ENCODE measurements around the gene HMCN2. TPM values are rescaled to one million over a fixed set of nuclear protein-coding genes. Genes with fewer than 3 reads are reported as not detected.

Gene HMCN2
- total and polyA plus RNA-seq, 2 donors from 2014 or later = 0.99 to 8.6 TPM

DNA sequence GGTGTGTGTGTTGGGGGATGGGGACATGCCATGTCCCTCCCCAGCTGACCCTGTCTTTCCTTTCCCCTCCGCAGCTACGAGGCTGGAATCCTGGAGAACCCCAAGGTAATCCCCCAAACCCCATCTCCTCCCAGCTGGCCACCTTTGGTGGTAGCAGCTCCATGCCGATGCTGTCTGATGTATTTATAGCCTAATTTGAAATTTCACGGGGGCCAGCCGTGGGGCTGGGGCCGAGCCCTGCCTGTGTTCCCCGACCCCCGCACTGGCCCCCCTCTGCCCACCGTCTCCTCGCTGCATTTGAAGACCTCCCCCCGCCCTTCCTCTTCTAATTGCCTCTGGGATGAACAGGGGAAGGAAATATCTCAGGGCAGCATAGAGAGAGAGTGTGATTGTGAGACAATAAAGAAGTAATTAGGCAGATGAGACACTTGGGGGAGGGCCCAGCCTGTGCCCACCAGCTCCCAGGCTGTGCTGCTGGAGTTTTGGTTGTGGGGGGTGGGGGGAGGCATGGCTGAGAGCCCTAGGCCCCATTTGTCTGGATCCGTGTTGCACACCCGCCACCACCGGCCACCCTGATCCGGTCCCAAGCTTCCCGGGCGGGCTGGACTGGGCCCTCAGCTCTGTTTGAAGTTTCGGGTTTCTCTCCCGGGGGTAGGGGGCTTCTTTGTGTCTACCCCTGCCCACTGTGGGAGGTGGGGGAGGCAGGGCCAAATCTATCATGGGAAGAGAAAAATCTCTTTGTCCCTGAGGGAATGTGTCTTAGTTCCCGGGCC lies 206.0 kb downstream of the HMCN2 start:
- intact Hi-C loops (cut with DNase I) = no loop called here
- H3K27me3 ChIP-seq (ENCODE audit: control insufficient read depth, insufficient read depth, low read length) = peaks cover 8% of the 10 kb centered on the region
- FAIRE-seq (no peak), DNase-seq (no peak)
- H3K27ac ChIP-seq (ENCODE audit: low read depth in 2 of 2, low read length in 2 of 2) = no peak overlapping the region
- TF ChIP-seq, protein P1, sequence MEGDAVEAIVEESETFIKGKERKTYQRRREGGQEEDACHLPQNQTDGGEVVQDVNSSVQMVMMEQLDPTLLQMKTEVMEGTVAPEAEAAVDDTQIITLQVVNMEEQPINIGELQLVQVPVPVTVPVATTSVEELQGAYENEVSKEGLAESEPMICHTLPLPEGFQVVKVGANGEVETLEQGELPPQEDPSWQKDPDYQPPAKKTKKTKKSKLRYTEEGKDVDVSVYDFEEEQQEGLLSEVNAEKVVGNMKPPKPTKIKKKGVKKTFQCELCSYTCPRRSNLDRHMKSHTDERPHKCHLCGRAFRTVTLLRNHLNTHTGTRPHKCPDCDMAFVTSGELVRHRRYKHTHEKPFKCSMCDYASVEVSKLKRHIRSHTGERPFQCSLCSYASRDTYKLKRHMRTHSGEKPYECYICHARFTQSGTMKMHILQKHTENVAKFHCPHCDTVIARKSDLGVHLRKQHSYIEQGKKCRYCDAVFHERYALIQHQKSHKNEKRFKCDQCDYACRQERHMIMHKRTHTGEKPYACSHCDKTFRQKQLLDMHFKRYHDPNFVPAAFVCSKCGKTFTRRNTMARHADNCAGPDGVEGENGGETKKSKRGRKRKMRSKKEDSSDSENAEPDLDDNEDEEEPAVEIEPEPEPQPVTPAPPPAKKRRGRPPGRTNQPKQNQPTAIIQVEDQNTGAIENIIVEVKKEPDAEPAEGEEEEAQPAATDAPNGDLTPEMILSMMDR (IDR thresholded peaks at IDR 0.05; ENCODE audit: borderline replicate concordance, extremely low read depth, insufficient read depth) = no peak
- no peaks in the 10 kb centered on the region for H3K9me3 ChIP-seq (ENCODE audit: control insufficient read depth in 2 of 3, insufficient read depth in 1 of 3, low read length in 3 of 3)
- H3K9ac ChIP-seq (ENCODE audit: low read length in 3 of 3) = no peak overlapping the region
- no peak overlapping the region for H3K4me3 ChIP-seq (ENCODE audit: low read length in 3 of 3)
- H3K4me1 ChIP-seq (ENCODE audit: control insufficient read depth in 2 of 3, insufficient read depth in 2 of 3, low read depth in 1 of 3, low read length in 3 of 3) = no peaks in the 10 kb centered on the region
- H3K36me3 ChIP-seq (ENCODE audit: control insufficient read depth in 2 of 3, insufficient read depth in 3 of 3, low read length in 3 of 3) = peaks cover 0 to 33% (median 0%) of the 10 kb centered on the region in 3 donors

DNA sequence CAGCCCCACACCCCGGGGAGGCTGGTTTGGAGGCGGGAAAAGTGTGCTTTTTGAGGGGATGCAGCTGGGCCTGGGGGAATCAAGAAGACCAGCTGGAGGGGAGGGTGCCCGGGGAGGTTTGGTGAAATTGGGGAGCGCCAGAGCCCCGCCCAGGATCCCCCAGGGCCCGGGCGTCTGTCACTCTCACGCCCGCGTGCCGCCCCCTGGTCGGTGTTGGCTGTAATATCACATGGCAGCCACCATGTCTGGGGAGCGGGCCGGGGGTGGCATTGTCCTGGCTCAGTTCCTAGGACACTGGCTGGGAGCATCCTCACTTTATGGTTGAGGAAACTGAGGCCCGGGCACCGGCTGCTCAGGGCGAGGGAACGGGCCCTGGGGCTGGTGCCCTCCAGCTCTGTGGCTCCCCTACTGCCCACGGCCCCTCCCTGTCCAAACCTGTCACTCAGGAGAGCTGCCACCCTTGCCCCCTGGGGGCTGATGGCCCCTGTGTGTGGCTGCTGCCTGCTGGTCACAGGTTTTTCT lies 206.7 kb downstream of the HMCN2 start:
- Histone ChIP-seq H3K4me3 (ENCODE audit: low read length in 3 of 3) (no peak overlapping the region), H3K9ac (ENCODE audit: low read length in 3 of 3) (no peak overlapping the region), H3K27ac (ENCODE audit: low read depth in 2 of 2, low read length in 2 of 2) (no peak overlapping the region), H3K36me3 (ENCODE audit: control insufficient read depth in 2 of 3, insufficient read depth in 3 of 3, low read length in 3 of 3) (peaks cover 0 to 37% (median 3%) of the 10 kb centered on the region in 3 donors), H3K27me3 (ENCODE audit: control insufficient read depth, insufficient read depth, low read length) (peaks cover 6% of the 10 kb centered on the region), H3K9me3 (ENCODE audit: control insufficient read depth in 2 of 3, insufficient read depth in 1 of 3, low read length in 3 of 3) (no peaks in the 10 kb centered on the region), H3K4me1 (ENCODE audit: control insufficient read depth in 2 of 3, insufficient read depth in 2 of 3, low read depth in 1 of 3, low read length in 3 of 3) (no peaks in the 10 kb centered on the region)
- DNase-seq (no peak), FAIRE-seq (no peak)
- intact Hi-C loops (cut with DNase I) = no loop called here
- TF ChIP-seq, protein P1 (IDR thresholded peaks at IDR 0.05; ENCODE audit: borderline replicate concordance, extremely low read depth, insufficient read depth) = no peak

DNA sequence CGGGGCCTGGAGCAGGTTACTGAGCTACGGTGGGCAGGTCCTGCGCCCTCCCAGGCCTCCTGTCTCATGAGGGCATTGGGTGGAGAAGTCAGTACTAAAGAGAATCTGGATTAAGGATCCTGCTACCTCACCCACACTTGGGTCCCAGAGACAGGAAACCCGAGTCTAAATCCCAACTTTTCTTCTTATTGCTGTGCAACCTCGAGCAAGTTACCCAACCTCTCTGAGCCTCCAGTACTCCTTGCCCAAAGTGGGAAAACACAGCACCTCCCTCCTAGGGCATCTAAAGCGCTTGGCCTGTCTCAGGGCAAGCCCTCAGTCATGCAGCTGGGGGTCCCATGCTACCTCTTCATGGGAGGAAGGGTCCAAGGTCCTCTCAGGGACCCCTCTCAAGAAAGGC lies 207.4 kb downstream of the HMCN2 start:
- peaks cover 0 to 39% (median 5%) of the 10 kb centered on the region in 3 donors for H3K36me3 ChIP-seq (ENCODE audit: control insufficient read depth in 2 of 3, insufficient read depth in 3 of 3, low read length in 3 of 3)
- peaks cover 2% of the 10 kb centered on the region for H3K27me3 ChIP-seq (ENCODE audit: control insufficient read depth, insufficient read depth, low read length)
- intact Hi-C loops (cut with DNase I) = no loop called here
- no peaks in the 10 kb centered on the region for H3K9me3 ChIP-seq (ENCODE audit: control insufficient read depth in 2 of 3, insufficient read depth in 1 of 3, low read length in 3 of 3)
- TF ChIP-seq, protein P1 (IDR thresholded peaks at IDR 0.05; ENCODE audit: borderline replicate concordance, extremely low read depth, insufficient read depth) = no peak
- DNase-seq = no peak
- H3K27ac ChIP-seq (ENCODE audit: low read depth in 2 of 2, low read length in 2 of 2) = no peak overlapping the region
- H3K9ac ChIP-seq (ENCODE audit: low read length in 3 of 3) = no peak overlapping the region
- no peaks in the 10 kb centered on the region for H3K4me1 ChIP-seq (ENCODE audit: control insufficient read depth in 2 of 3, insufficient read depth in 2 of 3, low read depth in 1 of 3, low read length in 3 of 3)
- no peak overlapping the region for H3K4me3 ChIP-seq (ENCODE audit: low read length in 3 of 3)
- no peak for FAIRE-seq
